HCT116 (cell line): ENCODE measurements around the gene ABI1.

Source experiments
- EZH2 ChIP-seq: fragments of 200-600 bp; sonication (generic); IDR thresholded peaks from 2 replicates; pipeline ENCODE4 v1.6.1; 2017; ENCODE audit warnings: antibody characterized with exemption, mixed run types
- FOSL1 ChIP-seq: IDR thresholded peaks from 2 replicates; pipeline ENCODE4 v1.6.1; 2012; ENCODE audit warnings: low read depth
- JUND ChIP-seq: IDR thresholded peaks from 2 replicates; pipeline ENCODE4 v1.6.1; 2012
- POLR2A ChIP-seq: IDR thresholded peaks from 2 replicates; pipeline ENCODE4 v1.7.0; 2011; ENCODE audit warnings: borderline replicate concordance; ENCODE audit not compliant: insufficient read depth, insufficient read length; ENCODE audit errors: extremely low read depth
- RAD21 ChIP-seq: IDR thresholded peaks from 2 replicates; pipeline ENCODE4 v1.6.1; 2012; ENCODE audit warnings: low read depth, mild to moderate bottlenecking
- REST ChIP-seq: IDR thresholded peaks from 2 replicates; pipeline ENCODE4 v1.6.1; 2012; ENCODE audit warnings: low read depth
- TCF7L2 ChIP-seq: IDR thresholded peaks from 2 replicates; pipeline ENCODE4 v1.7.0; 2011; ENCODE audit warnings: borderline replicate concordance, inconsistent platforms; ENCODE audit not compliant: insufficient read depth, insufficient read length; ENCODE audit errors: extremely low read depth
- YY1 ChIP-seq: IDR thresholded peaks from 2 replicates; pipeline ENCODE4 v1.6.1; 2011; ENCODE audit warnings: low read length, low read depth, moderate library complexity, mild to moderate bottlenecking; ENCODE audit not compliant: insufficient replicate concordance; ENCODE audit errors: extremely low read depth
- ZBTB33 ChIP-seq: IDR thresholded peaks from 2 replicates; pipeline ENCODE4 v1.6.1; 2011; ENCODE audit warnings: mild to moderate bottlenecking, low read length, moderate library complexity; ENCODE audit not compliant: insufficient replicate concordance; ENCODE audit errors: extremely low read depth
- ZNF274 ChIP-seq: fragments of 200-500 bp; sonication (Bioruptor generic); IDR thresholded peaks from 2 replicates; pipeline ENCODE4 v1.6.1; 2014; ENCODE audit warnings: mild to moderate bottlenecking, low read depth, low read length, inconsistent platforms
- TF ChIP-seq, protein P1 (sequence below), 3 experiments: fragments of 200-600 bp in 1 of 3; sonication (generic) in 1 of 3; IDR thresholded peaks in 2 of 3; conservative IDR thresholded peaks in 1 of 3; 2 replicates each; pipeline ENCODE4 v1.5.1; 2012 to 2017; ENCODE audit warnings: low read depth in 2 of 3, low read length in 2 of 3, antibody characterized with exemption in 1 of 3, borderline replicate concordance in 1 of 3, control low read depth in 1 of 3, mild to moderate bottlenecking in 1 of 3, mixed read lengths in 1 of 3, mixed run types in 1 of 3, moderate library complexity in 1 of 3; ENCODE audit not compliant: insufficient read depth in 1 of 3

GRCh38 chr10:26717476-26717875 lies 143.3 kb downstream of the ABI1 start:
- TF ChIP-seq FOSL1 (no peak), POLR2A (no peak), REST (no peak), EZH2 (no peak), TCF7L2 (no peak), YY1 (no peak), RAD21 (no peak), ZNF274 (no peak), JUND (no peak), ZBTB33 (no peak)
- TF ChIP-seq, protein P1, sequence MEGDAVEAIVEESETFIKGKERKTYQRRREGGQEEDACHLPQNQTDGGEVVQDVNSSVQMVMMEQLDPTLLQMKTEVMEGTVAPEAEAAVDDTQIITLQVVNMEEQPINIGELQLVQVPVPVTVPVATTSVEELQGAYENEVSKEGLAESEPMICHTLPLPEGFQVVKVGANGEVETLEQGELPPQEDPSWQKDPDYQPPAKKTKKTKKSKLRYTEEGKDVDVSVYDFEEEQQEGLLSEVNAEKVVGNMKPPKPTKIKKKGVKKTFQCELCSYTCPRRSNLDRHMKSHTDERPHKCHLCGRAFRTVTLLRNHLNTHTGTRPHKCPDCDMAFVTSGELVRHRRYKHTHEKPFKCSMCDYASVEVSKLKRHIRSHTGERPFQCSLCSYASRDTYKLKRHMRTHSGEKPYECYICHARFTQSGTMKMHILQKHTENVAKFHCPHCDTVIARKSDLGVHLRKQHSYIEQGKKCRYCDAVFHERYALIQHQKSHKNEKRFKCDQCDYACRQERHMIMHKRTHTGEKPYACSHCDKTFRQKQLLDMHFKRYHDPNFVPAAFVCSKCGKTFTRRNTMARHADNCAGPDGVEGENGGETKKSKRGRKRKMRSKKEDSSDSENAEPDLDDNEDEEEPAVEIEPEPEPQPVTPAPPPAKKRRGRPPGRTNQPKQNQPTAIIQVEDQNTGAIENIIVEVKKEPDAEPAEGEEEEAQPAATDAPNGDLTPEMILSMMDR (IDR thresholded peaks at IDR 0.05 in 2 of 3, conservative IDR thresholded peaks at IDR 0.05 in 1 of 3; ENCODE audit: borderline replicate concordance in 1 of 3, insufficient read depth in 1 of 3, low read depth in 2 of 3, low read length in 2 of 3), result no peak
